Naive thymus-derived CD4-positive, alpha-beta T cell (primary cell): ENCODE measurements around the gene HSPH1. TPM values are rescaled to one million over a fixed set of nuclear protein-coding genes. Genes with fewer than 3 reads are reported as not detected.

Experiments
- polyA plus RNA-seq, 2 donors: library from polyadenylated mRNA; unstranded; fragments of 300-500 nt; fragmentation: Illumina TruSeq; gene quantifications; one replicate each; pipeline ENCODE4 v1.2.3, GENCODE V29; 2021
- total RNA-seq, 6 experiments: library from RNA in 5 of 6; stranded (reverse) in 5 of 6; gene quantifications; 1 replicate in 5 of 6; 2 replicates in 1 of 6; pipeline ENCODE4 v1.2.3 and lab custom pipeline; 2021 to 2026

The HSPH1 gene
- total and polyA plus RNA-seq, 7 experiments from 2014 or later: 36.6 to 154 (median 73.1) TPM

Other genes starting within 250 kb of the HSPH1 start
- not detected for gene TEX26, start 229.2 kb downstream of the HSPH1 start, total RNA-seq
- not detected for gene TEX26, start 229.2 kb downstream of the HSPH1 start, polyA plus RNA-seq
- gene B3GLCT, start 38.1 kb upstream of the HSPH1 start, total RNA-seq: 1 to 10 TPM; 3.7 to 4.6 (median 4.4) TPM
- 1 to 10 TPM; 4.9 to 5.3 TPM for gene B3GLCT, start 38.1 kb upstream of the HSPH1 start, polyA plus RNA-seq